ENCODE results near the gene TNKS1BP1.
A peak's percentile ranks its signal among the peaks of the same experiment; 100 is the strongest.

Gene TNKS1BP1

GRCh38 chr11:57276169-57276970, 48.4 kb downstream of the TNKS1BP1 start:
- DNase-seq, result no peak
- in situ Hi-C loops (cut with MboI; ENCODE audit: low pct_unique_long_range_greater_than_20kb, low sequenced_read_pairs), result no loop called here

- in situ Hi-C loops (cut with MboI; ENCODE audit: low pct_unique_long_range_greater_than_20kb, low sequenced_read_pairs), result no loop called here
- no peak for DNase-seq
These were observed 49.2 kb downstream of the TNKS1BP1 start for GRCh38 chr11:57275582-57275981.

DNA sequence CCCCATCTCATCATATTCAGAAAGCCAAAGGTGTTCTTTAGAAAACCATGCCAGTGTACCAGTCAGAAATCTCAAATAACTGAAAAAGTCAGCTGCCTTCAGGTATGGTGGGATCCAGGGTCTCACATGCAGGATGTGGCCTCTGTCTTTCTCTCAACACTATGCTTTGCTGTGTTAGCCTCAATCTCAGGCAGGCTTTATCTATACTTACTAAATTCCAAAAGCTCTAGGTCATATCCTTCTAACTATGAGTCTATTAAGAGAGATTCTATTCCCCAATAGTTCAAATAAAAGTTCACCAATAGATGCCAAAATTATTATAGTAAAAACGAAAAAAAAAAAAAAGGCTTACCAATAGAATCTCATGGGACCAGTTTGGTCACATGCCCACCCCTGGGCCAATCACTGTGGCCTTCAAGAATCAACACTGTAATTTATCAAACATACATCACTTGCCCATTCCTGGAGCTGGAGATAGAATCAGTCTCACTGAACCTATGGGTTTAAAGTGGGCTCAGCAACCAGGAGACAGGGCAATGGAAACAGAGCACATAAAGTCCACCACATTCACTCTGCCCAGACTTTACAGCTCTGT, 49.8 kb downstream of the TNKS1BP1 start:
- in situ Hi-C loops (cut with MboI; ENCODE audit: low pct_unique_long_range_greater_than_20kb, low sequenced_read_pairs), result no loop called here
- no peak for DNase-seq

DNA sequence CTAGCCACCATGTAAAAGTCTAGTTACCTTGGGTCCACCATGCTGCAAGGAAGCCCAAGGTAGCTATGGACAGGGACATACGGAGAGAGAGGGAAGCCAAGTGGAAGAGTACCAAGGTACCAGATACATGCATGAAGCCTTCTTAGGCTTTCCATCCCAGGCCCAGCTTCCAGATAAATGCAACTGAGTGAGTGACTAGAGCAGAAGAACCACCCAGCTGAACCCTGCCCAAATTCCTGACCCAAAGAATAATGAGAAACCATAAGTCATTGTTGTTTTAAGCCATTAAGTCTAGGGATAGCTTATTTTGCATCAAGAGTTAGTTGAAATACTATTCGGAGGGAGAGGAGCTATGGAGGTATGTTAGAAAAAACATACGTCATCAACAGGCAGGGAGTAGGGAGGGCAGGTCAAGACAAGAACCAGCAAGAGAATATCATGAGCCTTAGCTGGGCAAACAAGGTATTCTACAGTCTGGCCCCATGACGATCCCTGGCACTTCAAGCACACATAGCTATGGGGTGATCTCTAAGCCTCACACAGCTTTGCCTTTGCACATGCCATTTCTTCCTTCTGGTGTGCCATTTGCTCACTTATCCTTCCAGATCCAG, 51.2 kb downstream of the TNKS1BP1 start:
- no peak for DNase-seq
- in situ Hi-C loops (cut with MboI; ENCODE audit: low pct_unique_long_range_greater_than_20kb, low sequenced_read_pairs), result no loop called here

DNA sequence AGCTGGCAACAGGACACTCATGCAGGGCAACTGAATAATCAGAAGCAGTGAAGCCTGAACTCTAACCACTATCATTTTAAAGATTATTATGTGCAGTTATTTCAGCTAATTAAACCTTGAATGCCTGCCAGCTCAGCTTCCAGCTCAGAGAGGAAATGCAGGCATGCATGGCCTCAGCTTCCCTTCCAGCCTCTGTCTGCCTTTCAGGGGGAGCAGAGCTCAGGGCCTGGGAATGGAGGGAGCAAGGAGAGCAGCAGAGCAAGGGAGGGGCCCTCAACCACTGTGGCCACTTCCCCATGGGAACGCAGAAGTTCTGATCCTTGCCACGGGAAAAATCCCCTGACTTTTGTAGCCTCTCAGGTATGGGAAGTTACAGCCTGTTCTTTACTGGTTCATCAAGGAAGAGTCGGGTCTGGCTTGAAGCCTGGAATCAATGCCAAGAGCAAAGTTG, 55.2 kb downstream of the TNKS1BP1 start:
- in situ Hi-C loops (cut with MboI; ENCODE audit: low pct_unique_long_range_greater_than_20kb, low sequenced_read_pairs), result no loop called here
- no peak for DNase-seq

- DNase-seq, result no peak
- in situ Hi-C loops (cut with MboI; ENCODE audit: low pct_unique_long_range_greater_than_20kb, low sequenced_read_pairs), result no loop called here
These were observed 58.6 kb downstream of the TNKS1BP1 start for GRCh38 chr11:57266157-57266556.

GRCh38 chr11:57263351-57263750, 61.4 kb downstream of the TNKS1BP1 start:
- no peak for DNase-seq
- in situ Hi-C loops (cut with MboI; ENCODE audit: low pct_unique_long_range_greater_than_20kb, low sequenced_read_pairs), result no loop called here

DNA sequence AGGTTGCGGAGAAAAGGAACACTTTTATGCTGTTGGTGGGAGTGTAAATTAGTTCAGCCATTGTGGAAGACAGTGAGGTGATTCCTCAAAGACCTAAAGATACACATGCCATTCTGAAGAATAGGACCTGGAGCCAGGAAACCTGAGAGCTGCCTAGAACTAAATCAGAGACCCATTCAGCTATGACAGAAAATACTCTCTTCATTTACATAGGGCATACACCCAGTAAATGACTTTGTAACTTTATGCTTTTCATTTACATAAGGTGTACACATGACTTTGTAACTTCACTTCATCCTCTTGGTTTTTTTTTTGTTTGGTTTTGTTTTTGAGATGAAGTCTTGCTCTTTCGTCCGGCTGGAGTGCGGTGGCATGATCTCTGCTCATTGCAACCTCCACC, 62.6 kb downstream of the TNKS1BP1 start:
- in situ Hi-C loops (cut with MboI; ENCODE audit: low pct_unique_long_range_greater_than_20kb, low sequenced_read_pairs), result no loop called here
- no peak for DNase-seq

DNA sequence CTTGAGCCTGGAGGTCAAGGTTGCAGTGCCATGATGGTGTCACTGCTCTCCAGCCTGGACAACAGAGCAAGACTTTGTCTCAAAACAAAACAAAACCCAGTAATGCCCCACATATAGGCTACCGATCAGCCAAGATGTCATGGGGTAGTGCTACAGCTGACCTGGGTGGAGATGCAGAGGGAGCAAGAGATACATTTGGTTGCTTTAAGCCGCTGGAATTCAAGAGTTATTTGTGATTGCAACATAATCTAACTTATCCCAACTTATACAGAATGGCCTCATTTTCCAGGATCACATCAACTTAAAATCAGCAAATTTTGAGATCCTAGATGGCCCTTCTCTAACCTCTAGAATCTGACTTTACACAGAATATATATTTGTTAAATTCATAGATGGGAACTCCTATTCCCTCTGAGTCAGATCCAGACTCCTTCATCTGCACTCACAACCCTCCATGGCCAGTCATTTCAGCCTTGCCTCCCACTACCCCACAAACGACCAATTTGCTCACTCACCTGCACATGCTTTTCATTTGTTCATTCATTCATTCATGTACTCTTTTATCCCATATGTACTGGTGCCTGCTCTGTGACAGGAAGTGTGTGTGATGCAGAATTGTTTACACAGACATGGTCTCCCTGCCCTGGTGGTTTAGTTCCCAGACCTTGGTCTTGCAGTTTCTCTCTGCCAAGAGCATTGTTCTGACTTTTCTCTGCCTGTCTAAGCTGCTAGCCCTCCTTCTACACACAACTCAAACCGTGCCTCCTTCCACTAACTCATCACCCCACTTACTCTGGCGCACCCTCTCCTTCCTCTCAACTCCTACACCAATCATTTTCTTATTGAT, 63.6 kb downstream of the TNKS1BP1 start:
- in situ Hi-C loops (cut with MboI; ENCODE audit: low pct_unique_long_range_greater_than_20kb, low sequenced_read_pairs), result no loop called here
- no peak for DNase-seq

DNA sequence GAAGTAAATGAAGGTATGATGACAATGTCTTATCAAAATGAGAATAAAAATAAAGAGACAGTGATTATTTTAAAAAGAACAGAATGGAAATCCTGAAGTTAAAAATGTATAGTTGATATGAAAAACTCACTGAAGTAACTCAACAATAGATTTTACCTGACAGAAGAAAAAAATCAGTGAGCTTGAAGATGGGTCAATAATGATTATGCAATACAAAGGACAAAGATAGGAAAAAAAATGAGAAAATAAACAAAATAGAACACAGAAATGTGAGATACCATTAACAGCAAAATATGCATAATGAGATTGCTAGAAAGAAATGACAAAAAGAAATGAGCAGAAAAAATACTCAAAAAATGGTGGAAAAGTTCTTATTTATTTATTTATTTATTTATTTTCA, 68.6 kb downstream of the TNKS1BP1 start:
- in situ Hi-C loops (cut with MboI; ENCODE audit: low pct_unique_long_range_greater_than_20kb, low sequenced_read_pairs), result no loop called here
- no peak for DNase-seq

- no peak for DNase-seq
- in situ Hi-C loops (cut with MboI; ENCODE audit: low pct_unique_long_range_greater_than_20kb, low sequenced_read_pairs), result no loop called here
These were observed 69.1 kb downstream of the TNKS1BP1 start for GRCh38 chr11:57255618-57256017.

DNA sequence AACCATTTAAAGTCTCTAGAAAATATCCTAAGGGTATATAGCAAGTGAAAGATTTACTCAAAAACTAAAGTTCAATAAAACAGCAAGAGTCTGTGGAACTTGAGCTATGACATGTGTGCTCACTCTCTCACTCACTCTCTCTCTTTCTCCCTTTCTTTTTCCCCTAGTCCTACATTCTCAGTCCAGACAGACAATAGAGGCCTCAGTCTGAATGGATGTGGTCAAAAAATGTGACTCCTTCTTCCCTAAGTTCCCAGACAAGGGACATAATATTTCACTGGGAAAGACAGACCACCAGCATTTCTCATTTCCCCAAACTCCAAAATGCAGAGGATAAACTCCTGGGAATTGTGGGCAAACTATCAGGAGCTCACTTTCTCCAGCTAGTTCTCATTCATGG, 70.1 kb downstream of the TNKS1BP1 start:
- no peak for DNase-seq
- in situ Hi-C loops (cut with MboI; ENCODE audit: low pct_unique_long_range_greater_than_20kb, low sequenced_read_pairs), result no loop called here

- peak; percentile 19 for DNase-seq
- in situ Hi-C loops (cut with MboI; ENCODE audit: low pct_unique_long_range_greater_than_20kb, low sequenced_read_pairs), result no loop called here
These were observed 73.2 kb downstream of the TNKS1BP1 start for GRCh38 chr11:57251491-57252104.

DNA sequence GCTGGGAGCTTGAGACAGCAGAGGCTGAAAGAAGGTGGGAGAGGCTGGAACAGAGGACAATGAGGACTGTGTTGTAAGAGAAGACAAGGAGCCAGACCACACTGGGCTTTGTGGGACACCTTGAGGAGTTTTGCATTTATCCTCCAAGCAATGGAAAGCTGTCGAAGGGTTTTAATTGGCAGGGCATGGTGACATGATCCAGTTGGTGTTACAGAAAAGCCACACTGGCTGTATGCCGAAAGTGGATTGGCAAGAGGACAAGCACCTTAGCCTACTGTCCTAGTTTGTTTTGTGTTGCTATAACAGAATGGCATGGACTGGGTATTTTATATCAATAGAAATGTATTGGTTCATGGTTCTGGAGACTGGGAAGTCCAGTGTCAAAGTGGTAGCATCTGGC, 73.7 kb downstream of the TNKS1BP1 start:
- no peak for DNase-seq
- in situ Hi-C loops (cut with MboI; ENCODE audit: low pct_unique_long_range_greater_than_20kb, low sequenced_read_pairs), result no loop called here
